Transverse colon (tissue), 4 donors: ENCODE results near the gene SARS1. TPM values are rescaled to one million over a fixed set of nuclear protein-coding genes. Genes with fewer than 3 reads are reported as not detected.
"Not testable (repeated sequence)": the region's sequence is repeated elsewhere in the genome, so short reads cannot be mapped to it uniquely, and the experiment has no call there.

Source experiments
- DNase-seq: peaks from one replicate; pipeline ENCODE4 v3.0.0-alpha.2; 2019
- H3K27ac ChIP-seq, 4 donors: fragments of 200-600 bp; sonication (generic); 2 replicates each; pipeline ENCODE4 v1.5.1; 2016 to 2018; ENCODE audit warnings: inconsistent platforms in 4 of 4
- H3K27me3 ChIP-seq: fragments of 200-600 bp; sonication (generic); 2 replicates; pipeline ENCODE4 v1.5.1; 2017; ENCODE audit warnings: inconsistent platforms
- H3K36me3 ChIP-seq, 4 donors: fragments of 200-600 bp; sonication (generic); 2 replicates each; pipeline ENCODE4 v1.5.1; 2017 to 2019; ENCODE audit warnings: inconsistent platforms in 4 of 4
- H3K4me1 ChIP-seq, 4 donors: fragments of 200-600 bp; sonication (generic); 2 replicates each; pipeline ENCODE4 v1.5.1; 2017 to 2020; ENCODE audit warnings: inconsistent platforms in 4 of 4
- H3K4me3 ChIP-seq, 4 donors: fragments of 200-600 bp; sonication (generic); 1 replicate in 1 of 4; 2 replicates in 3 of 4; pipeline versions ENCODE4 v1.5.1 to v1.6.1; 2017 to 2019; ENCODE audit warnings: inconsistent platforms in 4 of 4
- H3K9me3 ChIP-seq, 2 donors: fragments of 200-600 bp; sonication (generic); 2 replicates each; pipeline ENCODE4 v1.5.1; 2017 to 2019; ENCODE audit warnings: inconsistent platforms in 2 of 2
- EP300 ChIP-seq: sonication (generic); formaldehyde crosslinking; IDR thresholded peaks from one replicate; pipeline ENCODE4 v1.6.1; 2017; ENCODE audit warnings: antibody characterized with exemption, low read depth
- POLR2A ChIP-seq: fragments of 450-650 bp; IDR thresholded peaks from one replicate; pipeline ENCODE4 v1.6.1; 2016; ENCODE audit warnings: antibody characterized with exemption, mild to moderate bottlenecking, moderate library complexity
- POLR2AphosphoS5 ChIP-seq, 3 donors: sonication (generic); formaldehyde crosslinking; IDR thresholded peaks; one replicate each; pipeline ENCODE4 v1.6.1; 2016; ENCODE audit warnings: antibody characterized with exemption in 3 of 3
- WGBS, 2 donors: methylation state at CpG; one replicate each; pipeline ENCODE4 v1.1.5; 2018; ENCODE audit warnings: low coverage in 1 of 2; 5-methylcytosine and 5-hydroxymethylcytosine counted together
- in situ Hi-C, 4 donors: fragments of 200-750 bp; cut with MboI; loops; one replicate each; pipeline versions ENCODE4 v1.15.0 to v1.15.1; 2017; ENCODE audit warnings: low sequenced_read_pairs in 3 of 4, low pct_ligation_motif_present in 1 of 4, low pct_unique_long_range_greater_than_20kb in 1 of 4
- intact Hi-C: fragments of 100-400 bp; cut with DNase I; formaldehyde crosslinking; loops from one replicate; pipeline ENCODE4 v1.15.1; 2023; ENCODE audit warnings: low total_unique reads
- total RNA-seq, 4 donors: library from RNA; depleted of rRNA; stranded (reverse); fragments of >200 nt; gene quantifications; one replicate each; pipeline ENCODE4 v1.1.0, GENCODE V29; 2016
- TF ChIP-seq, protein P1 (sequence below), 5 experiments: fragments of 200-600 bp in 3 of 5; fragments of 450-650 bp in 2 of 5; sonication (generic) in 3 of 5; IDR thresholded peaks; 1 replicate in 2 of 5; 2 replicates in 3 of 5; pipeline ENCODE4 v1.5.1; 2016 to 2017; ENCODE audit warnings: antibody characterized with exemption in 5 of 5, inconsistent platforms in 3 of 5, mild to moderate bottlenecking in 2 of 5, moderate library complexity in 1 of 5

The SARS1 gene
- total RNA-seq, 4 donors from 2014 or later, result 79.4 to 150 (median 125) TPM

DNA sequence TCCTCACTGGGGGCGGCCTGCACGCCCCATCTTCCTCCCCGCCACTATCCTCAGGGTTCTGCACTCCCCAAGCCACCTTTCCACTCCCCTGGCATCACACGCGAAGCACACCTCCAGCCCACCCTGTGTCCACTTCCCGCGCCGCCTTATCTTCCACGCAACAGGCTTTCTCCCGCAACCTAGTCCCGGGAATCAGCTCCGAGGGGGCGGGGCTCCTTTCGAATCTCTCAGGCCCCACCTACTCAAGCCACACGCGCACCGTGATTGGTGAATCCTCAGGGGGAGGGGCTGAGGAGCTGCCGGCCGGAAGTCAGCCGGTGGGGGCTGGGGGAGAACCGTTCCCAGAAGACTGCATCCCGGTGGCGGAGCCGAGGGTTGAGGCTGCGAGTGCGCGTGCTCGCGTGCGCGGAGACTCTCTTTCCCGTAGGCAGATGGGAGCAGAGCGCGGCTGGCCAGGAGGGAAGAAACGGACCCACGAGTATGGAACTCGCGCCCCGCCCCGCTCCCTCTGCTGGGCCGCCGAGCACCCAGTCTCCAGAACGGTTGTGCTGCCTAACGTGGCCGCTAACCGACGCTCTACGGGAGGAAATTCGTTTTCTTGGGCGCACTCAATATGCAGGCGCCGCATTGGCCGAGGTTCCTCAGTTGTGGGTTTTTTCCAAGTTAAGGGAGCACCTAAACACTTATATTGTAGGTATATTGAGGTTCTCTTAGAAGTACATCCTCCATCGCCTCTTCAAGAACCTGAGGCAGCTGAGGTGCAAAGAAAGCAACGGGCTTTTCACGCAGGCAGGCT lies 69.4 kb downstream of the SARS1 start, which contains the start of gene PSRC1:
Gene PSRC1 (minus strand): TSS at position 194 of the 796 bp plus-strand sequence.
- 1 to 5% methylated on average over 8 to 46 of the region's 56 CpGs for WGBS, 2 donors
- H3K27me3 ChIP-seq, result no peaks in the 10 kb centered on the region
- H3K27ac ChIP-seq, result peak within 1 kb of the TSS; percentile 87 to 96 (median 90)
- peak within 1 kb of the TSS; percentile 39 to 52 (median 52) for H3K4me3 ChIP-seq
- no peaks in the 10 kb centered on the region for H3K9me3 ChIP-seq
- intact Hi-C loops (loop anchor here (5.0 kb wide), 1 partner anchor 114 kb away; the partner anchor contains the start of gene SORT1), in situ Hi-C loops (loop anchor here in 1 of 4 donors (25.0 kb wide), 1 partner anchor 129 kb away; no protein-coding TSS in a partner anchor)
- peaks cover 8 to 23% (median 19%) of the 10 kb centered on the region in 4 donors for H3K4me1 ChIP-seq
- TF ChIP-seq EP300 (no peak), POLR2AphosphoS5 (IDR thresholded peaks at IDR 0.05) (peak; percentile 86 to 88 (median 87)), POLR2A (peak; percentile 72)
- TF ChIP-seq, protein P1, sequence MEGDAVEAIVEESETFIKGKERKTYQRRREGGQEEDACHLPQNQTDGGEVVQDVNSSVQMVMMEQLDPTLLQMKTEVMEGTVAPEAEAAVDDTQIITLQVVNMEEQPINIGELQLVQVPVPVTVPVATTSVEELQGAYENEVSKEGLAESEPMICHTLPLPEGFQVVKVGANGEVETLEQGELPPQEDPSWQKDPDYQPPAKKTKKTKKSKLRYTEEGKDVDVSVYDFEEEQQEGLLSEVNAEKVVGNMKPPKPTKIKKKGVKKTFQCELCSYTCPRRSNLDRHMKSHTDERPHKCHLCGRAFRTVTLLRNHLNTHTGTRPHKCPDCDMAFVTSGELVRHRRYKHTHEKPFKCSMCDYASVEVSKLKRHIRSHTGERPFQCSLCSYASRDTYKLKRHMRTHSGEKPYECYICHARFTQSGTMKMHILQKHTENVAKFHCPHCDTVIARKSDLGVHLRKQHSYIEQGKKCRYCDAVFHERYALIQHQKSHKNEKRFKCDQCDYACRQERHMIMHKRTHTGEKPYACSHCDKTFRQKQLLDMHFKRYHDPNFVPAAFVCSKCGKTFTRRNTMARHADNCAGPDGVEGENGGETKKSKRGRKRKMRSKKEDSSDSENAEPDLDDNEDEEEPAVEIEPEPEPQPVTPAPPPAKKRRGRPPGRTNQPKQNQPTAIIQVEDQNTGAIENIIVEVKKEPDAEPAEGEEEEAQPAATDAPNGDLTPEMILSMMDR (IDR thresholded peaks at IDR 0.05), result peak; percentile 35 to 90 (median 65)
- peak; percentile 97 for DNase-seq
- H3K36me3 ChIP-seq, result no peaks in the 10 kb centered on the region

DNA sequence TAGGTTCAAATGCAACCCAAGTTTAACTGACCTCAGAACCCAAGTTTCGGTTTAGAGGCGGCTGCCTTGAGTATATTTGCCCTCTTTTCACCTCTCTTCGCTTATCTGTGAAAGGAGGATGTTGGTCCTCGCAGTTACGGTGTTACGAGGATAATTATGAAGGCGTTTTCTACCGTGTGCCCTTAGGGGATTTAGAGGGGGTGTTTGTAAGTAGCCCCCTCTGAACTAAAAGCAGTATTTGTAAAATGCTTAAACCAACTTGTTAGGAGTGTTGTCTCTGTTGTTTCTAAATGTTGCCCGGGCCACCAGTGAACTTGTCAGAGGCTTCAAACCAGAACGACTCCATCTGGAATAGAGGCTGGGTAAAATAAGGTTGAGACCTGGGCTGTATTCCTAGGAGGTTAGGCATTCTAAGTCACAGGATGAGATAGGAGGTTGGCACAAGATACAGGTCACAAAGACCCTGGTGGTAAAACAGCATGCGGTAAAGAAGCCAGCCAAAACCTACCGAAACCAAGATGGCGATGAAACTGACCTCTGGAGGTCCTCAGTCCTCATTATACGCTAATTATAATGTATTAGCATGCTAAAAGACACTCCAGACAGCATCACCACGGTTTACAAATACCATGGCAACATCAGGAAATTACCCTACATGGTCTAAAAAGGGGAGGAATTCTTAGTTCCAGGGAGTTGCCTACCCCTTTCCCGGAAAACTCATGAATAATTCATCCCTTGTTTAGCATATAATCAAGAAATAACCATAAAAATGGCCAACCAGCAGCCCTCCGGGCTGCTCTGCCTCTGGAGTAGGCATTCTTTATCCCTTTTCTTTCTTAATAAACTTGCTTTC lies 70.3 kb downstream of the SARS1 start:
- Histone ChIP-seq H3K27ac (peak overlapping the region; percentile 87 to 96 (median 90)), H3K27me3 (no peaks in the 10 kb centered on the region), H3K4me3 (peak overlapping the region; percentile 33 to 52 (median 52)), H3K9me3 (no peaks in the 10 kb centered on the region), H3K4me1 (peaks cover 8 to 23% (median 19%) of the 10 kb centered on the region in 4 donors), H3K36me3 (no peaks in the 10 kb centered on the region)
- in situ Hi-C loops, result loop anchor here in 1 of 4 donors (25.0 kb wide), 1 partner anchor 128 kb away; no protein-coding TSS in a partner anchor
- 45 to 55% methylated on average over 13 to 17 of the region's 17 CpGs for WGBS, 2 donors
- DNase-seq, result no peak
- intact Hi-C loops, result loop anchor here (5.0 kb wide), 1 partner anchor 113 kb away; the partner anchor contains the start of gene SORT1
- no peak for TF ChIP-seq POLR2AphosphoS5 (IDR thresholded peaks at IDR 0.05)
- no peak for TF ChIP-seq EP300
- TF ChIP-seq, protein P1 (IDR thresholded peaks at IDR 0.05), result no peak
- TF ChIP-seq POLR2A, result no peak

DNA sequence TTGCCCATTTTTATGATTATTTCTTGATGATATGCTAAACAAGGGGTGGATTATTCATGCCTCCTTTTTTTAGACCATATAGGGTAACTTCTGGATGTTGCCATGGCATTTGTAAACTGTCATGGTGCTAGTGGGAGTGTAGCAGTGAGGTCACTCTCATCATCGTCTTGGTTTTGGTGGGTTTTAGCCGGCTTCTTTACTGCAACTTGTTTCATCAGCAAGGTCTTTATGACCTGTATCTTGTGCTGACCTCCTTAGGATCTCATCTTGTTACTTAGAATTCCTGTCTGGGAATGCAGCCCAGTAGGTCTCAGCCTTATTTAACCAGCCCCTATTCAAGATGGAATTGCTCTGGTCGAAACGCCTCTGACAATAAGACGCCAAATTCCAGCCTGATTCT lies 73.0 kb downstream of the SARS1 start:
- 81 to 88% methylated on average over 5 of the region's 5 CpGs for WGBS, 2 donors
- H3K9me3 ChIP-seq, H3K36me3 ChIP-seq, H3K27me3 ChIP-seq, DNase-seq, H3K27ac ChIP-seq, H3K4me3 ChIP-seq, intact Hi-C loops: not testable (repeated sequence)
- peaks cover 8 to 19% (median 17%) of the 10 kb centered on the region in 4 donors for H3K4me1 ChIP-seq
- in situ Hi-C loops, result loop anchor here in 1 of 4 donors (25.0 kb wide), 1 partner anchor 126 kb away; no protein-coding TSS in a partner anchor

Other genes with a start within 250 kb of the SARS1 start
- 10 to 100 TPM in 2 of 4 donors, 1 to 10 TPM in 2; 6.7 to 12.1 (median 9.7) TPM for gene WDR47, start 171.8 kb upstream of the SARS1 start, total RNA-seq
- 10 to 100 TPM in 3 of 4 donors, 1 to 10 TPM in 1; 4.0 to 33.0 (median 32.0) TPM for gene TAF13, start 137.9 kb upstream of the SARS1 start, total RNA-seq
- gene TMEM167B, start 123.2 kb upstream of the SARS1 start, total RNA-seq, result 10 to 100 TPM in 3 of 4 donors, 1 to 10 TPM in 1; 2.2 to 23.0 (median 18.8) TPM
- gene ELAPOR1, start 99.8 kb upstream of the SARS1 start, total RNA-seq, result 10 to 100 TPM; 19.5 to 72.2 (median 38.4) TPM
- 1 to 10 TPM; 1.8 to 3.7 (median 3.2) TPM for gene CELSR2, start 35.6 kb downstream of the SARS1 start, total RNA-seq
- 10 to 100 TPM in 1 of 4 donors, 1 to 10 TPM in 3; 1.9 to 18.0 (median 4.4) TPM for gene PSRC1, start 69.2 kb downstream of the SARS1 start, total RNA-seq
- gene MYBPHL, start 93.1 kb downstream of the SARS1 start, total RNA-seq, result not detected
- gene SORT1, start 184.0 kb downstream of the SARS1 start, total RNA-seq, result 10 to 100 TPM; 53.5 to 79.3 (median 66.2) TPM
- 10 to 100 TPM; 28.4 to 41.8 (median 33.3) TPM for gene PSMA5, start 212.5 kb downstream of the SARS1 start, total RNA-seq